ENCODE data around the gene JARID2.

GRCh38 chr6:15439410-15440025 lies 193.6 kb downstream of the JARID2 start:
- TF ChIP-seq EZH2phosphoT487 (IDR thresholded peaks at IDR 0.05; ENCODE audit: borderline replicate concordance, low read depth, low read length): no peak
- TF ChIP-seq, protein P1, sequence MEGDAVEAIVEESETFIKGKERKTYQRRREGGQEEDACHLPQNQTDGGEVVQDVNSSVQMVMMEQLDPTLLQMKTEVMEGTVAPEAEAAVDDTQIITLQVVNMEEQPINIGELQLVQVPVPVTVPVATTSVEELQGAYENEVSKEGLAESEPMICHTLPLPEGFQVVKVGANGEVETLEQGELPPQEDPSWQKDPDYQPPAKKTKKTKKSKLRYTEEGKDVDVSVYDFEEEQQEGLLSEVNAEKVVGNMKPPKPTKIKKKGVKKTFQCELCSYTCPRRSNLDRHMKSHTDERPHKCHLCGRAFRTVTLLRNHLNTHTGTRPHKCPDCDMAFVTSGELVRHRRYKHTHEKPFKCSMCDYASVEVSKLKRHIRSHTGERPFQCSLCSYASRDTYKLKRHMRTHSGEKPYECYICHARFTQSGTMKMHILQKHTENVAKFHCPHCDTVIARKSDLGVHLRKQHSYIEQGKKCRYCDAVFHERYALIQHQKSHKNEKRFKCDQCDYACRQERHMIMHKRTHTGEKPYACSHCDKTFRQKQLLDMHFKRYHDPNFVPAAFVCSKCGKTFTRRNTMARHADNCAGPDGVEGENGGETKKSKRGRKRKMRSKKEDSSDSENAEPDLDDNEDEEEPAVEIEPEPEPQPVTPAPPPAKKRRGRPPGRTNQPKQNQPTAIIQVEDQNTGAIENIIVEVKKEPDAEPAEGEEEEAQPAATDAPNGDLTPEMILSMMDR (conservative IDR thresholded peaks at IDR 0.05; ENCODE audit: low read length): no peak
